ENCODE measurements around the gene NCAPH2. TPM values are rescaled to one million over a fixed set of nuclear protein-coding genes. Genes with fewer than 3 reads are reported as not detected.

NCAPH2 gene
- total RNA-seq, 1 experiment from 2014 or later: 86.5 TPM

- Histone ChIP-seq H3K4me3 (ENCODE audit: insufficient read depth, low read depth, low read length) (peak within 1 kb of the TSS; percentile 86), H3K36me3 (replicated peaks; ENCODE audit: control insufficient read depth, insufficient read depth, low read length) (peaks cover 5% of the 10 kb centered on the region), H3K27me3 (ENCODE audit: control insufficient read depth, insufficient read depth, low read length) (peaks cover 35% of the 10 kb centered on the region)
- peak; percentile 100 for DNase-seq
These were observed 17.3 kb downstream of the NCAPH2 start, which contains the start of gene SCO2 for GRCh38 chr22:50525104-50525857. TSS of gene SCO2 (minus strand) at chr22:50525598. CDS start at chr22:50524411, 1,187 bp downstream.

GRCh38 chr22:50525858-50526107, 17.8 kb downstream of the NCAPH2 start:
- H3K27me3 ChIP-seq (ENCODE audit: control insufficient read depth, insufficient read depth, low read length): peaks cover 40% of the 10 kb centered on the region
- H3K36me3 ChIP-seq (replicated peaks; ENCODE audit: control insufficient read depth, insufficient read depth, low read length): peaks cover 5% of the 10 kb centered on the region
- peak overlapping the region; percentile 86 for H3K4me3 ChIP-seq (ENCODE audit: insufficient read depth, low read depth, low read length)
- no peak for DNase-seq

GRCh38 chr22:50526108-50526833, 18.2 kb downstream of the NCAPH2 start:
- Histone ChIP-seq H3K4me3 (ENCODE audit: insufficient read depth, low read depth, low read length) (peak overlapping the region; percentile 86), H3K36me3 (replicated peaks; ENCODE audit: control insufficient read depth, insufficient read depth, low read length) (peaks cover 5% of the 10 kb centered on the region), H3K27me3 (ENCODE audit: control insufficient read depth, insufficient read depth, low read length) (peaks cover 45% of the 10 kb centered on the region)
- peak; percentile 97 for DNase-seq

- Histone ChIP-seq H3K4me3 (ENCODE audit: insufficient read depth, low read depth, low read length) (peak overlapping the region; percentile 86), H3K36me3 (replicated peaks; ENCODE audit: control insufficient read depth, insufficient read depth, low read length) (peaks cover 5% of the 10 kb centered on the region), H3K27me3 (ENCODE audit: control insufficient read depth, insufficient read depth, low read length) (peaks cover 54% of the 10 kb centered on the region)
- DNase-seq: peak; percentile 93
These were observed 19.1 kb downstream of the NCAPH2 start for GRCh38 chr22:50526834-50527801.

- no peak for DNase-seq
- Histone ChIP-seq H3K36me3 (replicated peaks; ENCODE audit: control insufficient read depth, insufficient read depth, low read length) (peaks cover 2% of the 10 kb centered on the region), H3K4me3 (ENCODE audit: insufficient read depth, low read depth, low read length) (no peak overlapping the region), H3K27me3 (ENCODE audit: control insufficient read depth, insufficient read depth, low read length) (peaks cover 62% of the 10 kb centered on the region)
These were observed 20.1 kb downstream of the NCAPH2 start for GRCh38 chr22:50527921-50528681.

- peak; percentile 73 for DNase-seq
- Histone ChIP-seq H3K27me3 (ENCODE audit: control insufficient read depth, insufficient read depth, low read length) (peaks cover 64% of the 10 kb centered on the region), H3K36me3 (replicated peaks; ENCODE audit: control insufficient read depth, insufficient read depth, low read length) (no peaks in the 10 kb centered on the region; the same call in 1 of the 2 replicates), H3K4me3 (ENCODE audit: insufficient read depth, low read depth, low read length) (no peak overlapping the region)
These were observed 20.8 kb downstream of the NCAPH2 start for GRCh38 chr22:50528682-50529415.

GRCh38 chr22:50529416-50529896, 21.4 kb downstream of the NCAPH2 start:
- DNase-seq: peak; percentile 83
- H3K4me3 ChIP-seq (ENCODE audit: insufficient read depth, low read depth, low read length): peak overlapping the region; percentile 16
- H3K36me3 ChIP-seq (replicated peaks; ENCODE audit: control insufficient read depth, insufficient read depth, low read length): no peaks in the 10 kb centered on the region
- peaks cover 64% of the 10 kb centered on the region for H3K27me3 ChIP-seq (ENCODE audit: control insufficient read depth, insufficient read depth, low read length)

GRCh38 chr22:50529897-50530579, 22.0 kb downstream of the NCAPH2 start, which contains the start of gene TYMP:
TSS of gene TYMP (minus strand) at chr22:50530012. CDS start at chr22:50529709, 303 bp downstream.
- no peaks in the 10 kb centered on the region for H3K36me3 ChIP-seq (replicated peaks; ENCODE audit: control insufficient read depth, insufficient read depth, low read length)
- H3K4me3 ChIP-seq (ENCODE audit: insufficient read depth, low read depth, low read length): peak within 1 kb of the TSS; percentile 50
- peaks cover 64% of the 10 kb centered on the region for H3K27me3 ChIP-seq (ENCODE audit: control insufficient read depth, insufficient read depth, low read length)
- DNase-seq: peak; percentile 87

- H3K27me3 ChIP-seq (ENCODE audit: control insufficient read depth, insufficient read depth, low read length): peaks cover 64% of the 10 kb centered on the region
- DNase-seq: no peak
- H3K4me3 ChIP-seq (ENCODE audit: insufficient read depth, low read depth, low read length): peak overlapping the region; percentile 50
- no peaks in the 10 kb centered on the region for H3K36me3 ChIP-seq (replicated peaks; ENCODE audit: control insufficient read depth, insufficient read depth, low read length)
These were observed 22.5 kb downstream of the NCAPH2 start for GRCh38 chr22:50530580-50530876.

- H3K27me3 ChIP-seq (ENCODE audit: control insufficient read depth, insufficient read depth, low read length): peaks cover 64% of the 10 kb centered on the region
- DNase-seq: peak; percentile 94
- peak overlapping the region; percentile 50 for H3K4me3 ChIP-seq (ENCODE audit: insufficient read depth, low read depth, low read length)
- no peaks in the 10 kb centered on the region for H3K36me3 ChIP-seq (replicated peaks; ENCODE audit: control insufficient read depth, insufficient read depth, low read length)
These were observed 23.0 kb downstream of the NCAPH2 start for GRCh38 chr22:50530877-50531545.

GRCh38 chr22:50531546-50531961, 23.5 kb downstream of the NCAPH2 start:
- peaks cover 62% of the 10 kb centered on the region for H3K27me3 ChIP-seq (ENCODE audit: control insufficient read depth, insufficient read depth, low read length)
- peak overlapping the region; percentile 50 for H3K4me3 ChIP-seq (ENCODE audit: insufficient read depth, low read depth, low read length)

GRCh38 chr22:50531962-50532674, 24.1 kb downstream of the NCAPH2 start:
- no peaks in the 10 kb centered on the region for H3K36me3 ChIP-seq (replicated peaks; ENCODE audit: control insufficient read depth, insufficient read depth, low read length)
- peaks cover 58% of the 10 kb centered on the region for H3K27me3 ChIP-seq (ENCODE audit: control insufficient read depth, insufficient read depth, low read length)
- DNase-seq: peak; percentile 92
- peak overlapping the region; percentile 50 for H3K4me3 ChIP-seq (ENCODE audit: insufficient read depth, low read depth, low read length)

More at GRCh38 chr22:50531546-50531961, 23.5 kb downstream of the NCAPH2 start:
- DNase-seq: peak; percentile 88
- H3K36me3 ChIP-seq (replicated peaks; ENCODE audit: control insufficient read depth, insufficient read depth, low read length): no peaks in the 10 kb centered on the region
